ENCODE data around the gene SIKE1. TPM values are rescaled to one million over a fixed set of nuclear protein-coding genes. Genes with fewer than 3 reads are reported as not detected.

Gene SIKE1
- polyA plus RNA-seq, 2 of the 4 experiments (the other 2 are of a cell fraction), result 17.8 to 28.7 TPM

DNA sequence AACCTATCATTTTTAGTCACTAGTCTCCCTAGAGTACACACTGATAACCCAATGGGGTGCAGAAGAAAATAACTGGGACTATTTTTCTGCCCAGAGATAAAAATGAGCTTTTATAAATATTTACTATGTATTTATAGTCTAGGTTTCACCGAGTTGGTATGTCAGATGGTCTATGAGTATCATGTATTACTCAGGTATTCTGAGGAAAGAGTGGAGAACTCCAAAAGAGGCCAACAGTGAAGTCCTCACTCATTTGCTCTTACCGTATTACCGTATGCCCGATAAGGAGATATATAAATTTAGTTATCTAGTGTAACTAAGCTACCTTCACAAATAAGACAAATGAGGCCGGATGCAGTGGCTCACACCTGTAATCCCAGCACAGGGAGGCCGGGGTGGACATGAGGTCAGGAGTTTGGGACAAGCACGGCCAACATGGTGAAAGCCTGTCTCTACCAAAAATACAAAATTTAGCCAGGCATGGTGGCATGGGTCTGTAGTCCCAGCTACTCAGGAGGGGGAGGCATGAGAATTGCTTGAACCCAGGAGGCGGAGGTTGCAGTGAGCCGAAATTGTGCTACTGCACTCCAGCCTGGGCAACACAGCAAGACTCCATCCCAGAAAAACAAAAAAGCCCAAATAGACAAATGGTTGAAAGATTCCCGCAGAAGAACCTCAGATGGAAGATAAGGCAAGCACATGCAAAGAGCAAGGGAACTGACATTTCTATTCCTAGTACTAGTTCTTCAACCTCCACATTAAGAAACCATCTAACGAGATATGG is 38.3 kb downstream of the SIKE1 start:
- no peak for DNase-seq (ENCODE audit: low read depth in 1 of 2, low spot score in 1 of 2)
- POLR2A ChIA-PET, result no interaction called here
- FAIRE-seq, result no peak
- no peaks in the 10 kb centered on the region for H3K9me3 ChIP-seq
- no peak overlapping the region for H3K27ac ChIP-seq
- H3K4me3 ChIP-seq, result no peak overlapping the region
- TF ChIP-seq ELK1 (IDR thresholded peaks at IDR 0.05; ENCODE audit: low read depth, low read length), result no peak
- no peak for TF ChIP-seq CHD2 (IDR thresholded peaks at IDR 0.05; ENCODE audit: low read length, partially characterized antibody)
- TF ChIP-seq RCOR1 (IDR thresholded peaks at IDR 0.05; ENCODE audit: low read depth, low read length), result no peak
- TF ChIP-seq POLR2A (IDR thresholded peaks at IDR 0.05; ENCODE audit: low read length), result no peak
- TF ChIP-seq HEYL (CRISPR knock-in tag; IDR thresholded peaks at IDR 0.05), result no peak
- no peak for TF ChIP-seq MYC (IDR thresholded peaks at IDR 0.05; ENCODE audit: borderline replicate concordance, low read length)
- no peak for TF ChIP-seq MAFK (IDR thresholded peaks at IDR 0.05; ENCODE audit: partially characterized antibody)
- TF ChIP-seq PHF8 (IDR thresholded peaks at IDR 0.05; ENCODE audit: borderline replicate concordance, low read depth), result no peak
- no peak for TF ChIP-seq GATA3 (IDR thresholded peaks at IDR 0.05; ENCODE audit: borderline replicate concordance)
- no peak for TF ChIP-seq POLR2AphosphoS2 (conservative IDR thresholded peaks at IDR 0.05; ENCODE audit: low read length)
- TF ChIP-seq E2F6 (IDR thresholded peaks at IDR 0.05; ENCODE audit: borderline replicate concordance, low read depth), result no peak
- TF ChIP-seq ZSCAN20 (CRISPR knock-in tag; IDR thresholded peaks at IDR 0.05), result no peak
- no peak for TF ChIP-seq RNF2 (IDR thresholded peaks at IDR 0.05; ENCODE audit: borderline replicate concordance, low read depth)
- no peak for TF ChIP-seq JUNB (IDR thresholded peaks at IDR 0.05)
- no peak for TF ChIP-seq HDAC2 (IDR thresholded peaks at IDR 0.05)
- CTCF ChIA-PET, result interaction anchor here (1.4 to 1.5 kb wide), 3 partner anchors 9 to 21 kb away, joined by 3 read pairs; no protein-coding TSS in a partner anchor
- H3K4me1 ChIP-seq, result peaks cover 7% of the 10 kb centered on the region; the same call in 1 of the 3 replicates
- no peak for ATAC-seq
- WGBS (ENCODE audit: missing lambda C conversion rate), result 90% methylated on average over 11 of the region's 11 CpGs
- no peak overlapping the region for H3K4me2 ChIP-seq

DNA sequence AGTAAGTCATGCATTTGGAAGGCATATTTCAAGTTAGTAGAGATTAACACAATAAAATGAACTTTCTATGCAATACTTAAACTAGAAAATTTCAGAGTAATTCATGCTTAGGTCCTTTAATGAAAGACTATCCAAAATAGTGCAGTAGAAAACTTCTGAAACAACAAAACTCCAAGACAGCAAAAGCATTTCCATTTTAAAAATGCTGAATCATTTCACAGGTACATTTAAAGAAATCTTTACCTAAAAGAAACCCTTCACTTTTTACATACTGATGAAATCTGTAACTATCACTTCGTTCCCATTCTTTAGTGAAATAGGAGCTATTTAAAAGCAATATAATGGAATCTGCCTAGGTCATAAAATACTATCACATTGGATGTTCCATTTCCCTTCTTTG is 40.2 kb downstream of the SIKE1 start:
- DNase-seq (ENCODE audit: low read depth in 1 of 2, low spot score in 1 of 2), result no peak
- Histone ChIP-seq H3K4me2 (no peak overlapping the region), H3K9me3 (no peaks in the 10 kb centered on the region), H3K4me3 (no peak overlapping the region), H3K27ac (no peak overlapping the region), H3K4me1 (peaks cover 7% of the 10 kb centered on the region; the same call in 1 of the 3 replicates)
- no peak for FAIRE-seq
- ChIA-PET POLR2A (no interaction called here), CTCF (no interaction called here)
- no peak for TF ChIP-seq RNF2 (IDR thresholded peaks at IDR 0.05; ENCODE audit: borderline replicate concordance, low read depth)
- TF ChIP-seq BCL3 (IDR thresholded peaks at IDR 0.05), result no peak
- no peak for TF ChIP-seq TP53 (CRISPR knock-in tag; IDR thresholded peaks at IDR 0.05)
- no peak for TF ChIP-seq E2F6 (IDR thresholded peaks at IDR 0.05; ENCODE audit: borderline replicate concordance, low read depth)
- TF ChIP-seq RCOR1 (IDR thresholded peaks at IDR 0.05; ENCODE audit: low read depth, low read length), result no peak
- TF ChIP-seq BHLHE40 (IDR thresholded peaks at IDR 0.05; ENCODE audit: low read depth, low read length), result no peak
- no peak for TF ChIP-seq HOXB5 (CRISPR knock-in tag; IDR thresholded peaks at IDR 0.05)
- TF ChIP-seq JUNB (IDR thresholded peaks at IDR 0.05), result no peak
- TF ChIP-seq SREBF2 (IDR thresholded peaks at IDR 0.05), result no peak
- TF ChIP-seq CBX2 (IDR thresholded peaks at IDR 0.05; ENCODE audit: borderline replicate concordance, low read depth), result no peak
- TF ChIP-seq HEYL (CRISPR knock-in tag; IDR thresholded peaks at IDR 0.05), result no peak
- TF ChIP-seq MAFK (IDR thresholded peaks at IDR 0.05; ENCODE audit: partially characterized antibody), result no peak
- no peak for TF ChIP-seq POLR2AphosphoS2 (conservative IDR thresholded peaks at IDR 0.05; ENCODE audit: low read length)
- no peak for ATAC-seq
- 90% methylated on average over 1 of the region's 1 CpG for WGBS (ENCODE audit: missing lambda C conversion rate)

Measured in A549 (cell line).